SK-N-SH (cell line): ENCODE results near the gene ENPEP. TPM values are rescaled to one million over a fixed set of nuclear protein-coding genes. Genes with fewer than 3 reads are reported as not detected.

Experiments used
- CTCF ChIA-PET: fragments of 300-600, 350-600 bp; formaldehyde crosslinking; extraction: SDS; loops from one replicate; lab custom pipeline; 2021; lab: Yijun Ruan, JAX
- POLR2A ChIA-PET: fragments of 350-600 bp; sonication (Branson Sonifier 250); formaldehyde crosslinking; extraction: SDS; loops from one replicate; lab custom pipeline; 2020; ENCODE audit warnings: antibody characterized with exemption, inconsistent platforms; lab: Yijun Ruan, JAX
- DNase-seq: peaks from one replicate; pipeline ENCODE4 v3.0.0; 2012
- H2AFZ ChIP-seq: fragments of 200-600 bp; sonication (generic); 2 replicates; pipeline ENCODE4 v1.8.1; 2016; ENCODE audit warnings: antibody characterized with exemption, mild to moderate bottlenecking, low read depth
- H3F3A ChIP-seq: fragments of 200-600 bp; sonication (generic); replicated peaks from 2 replicates; pipeline ENCODE3; 2016; ENCODE audit warnings: antibody characterized with exemption, mild to moderate bottlenecking; ENCODE audit not compliant: insufficient read depth
- H3K27ac ChIP-seq, 2 experiments: fragments of 200-500 bp in 1 of 2; fragments of 200-600 bp in 1 of 2; sonication (Bioruptor generic) in 1 of 2; sonication (generic), shearing (Covaris generic) in 1 of 2; 2 replicates each; pipeline versions ENCODE4 v1.5.1 to v1.6.1; 2014 to 2016; ENCODE audit warnings: low read depth in 2 of 2, inconsistent platforms in 1 of 2, low read length in 1 of 2, mild to moderate bottlenecking in 1 of 2, mixed read lengths in 1 of 2
- H3K27me3 ChIP-seq: fragments of 200-600 bp; sonication (generic), shearing (Covaris generic); 2 replicates; pipeline ENCODE4 v1.6.1; 2016; ENCODE audit warnings: mixed run types; ENCODE audit not compliant: insufficient read depth
- H3K36me3 ChIP-seq, 2 experiments: fragments of 200-500 bp in 1 of 2; fragments of 200-600 bp in 1 of 2; sonication (Bioruptor generic) in 1 of 2; sonication (generic) in 1 of 2; replicated peaks in 1 of 2; 2 replicates each; pipeline versions ENCODE3 to v1.5.1; 2014 to 2016; ENCODE audit warnings: low read length in 1 of 2, mild to moderate bottlenecking in 1 of 2; ENCODE audit not compliant: insufficient read depth in 2 of 2, control insufficient read depth in 1 of 2
- H3K4me1 ChIP-seq, 2 experiments: fragments of 200-500 bp in 1 of 2; fragments of 200-600 bp in 1 of 2; sonication (Bioruptor generic) in 1 of 2; sonication (generic), shearing (Covaris generic) in 1 of 2; 2 replicates each; pipeline versions ENCODE4 v1.5.1 to v1.6.1; 2014 to 2016; ENCODE audit warnings: low read depth in 1 of 2, low read length in 1 of 2, mixed run types in 1 of 2; ENCODE audit not compliant: insufficient read depth in 2 of 2, control insufficient read depth in 1 of 2
- H3K4me2 ChIP-seq: fragments of 200-600 bp; sonication (generic), shearing (Covaris generic); 2 replicates; pipeline ENCODE4 v1.6.1; 2017; ENCODE audit warnings: mixed run types
- H3K4me3 ChIP-seq, 2 experiments: fragments of 200-500 bp in 1 of 2; fragments of 200-600 bp in 1 of 2; sonication (Bioruptor generic) in 1 of 2; sonication (generic), shearing (Covaris generic) in 1 of 2; 2 replicates each; pipeline versions ENCODE4 v1.5.1 to v1.8.1; 2014 to 2016; ENCODE audit warnings: low read depth in 2 of 2, inconsistent platforms in 1 of 2, low read length in 1 of 2, mild to moderate bottlenecking in 1 of 2, mixed read lengths in 1 of 2, moderate library complexity in 1 of 2
- H3K79me2 ChIP-seq: fragments of 200-600 bp; sonication (generic); 2 replicates; pipeline ENCODE4 v1.8.1; 2017; ENCODE audit warnings: mild to moderate bottlenecking; ENCODE audit not compliant: insufficient read depth
- H3K9ac ChIP-seq: fragments of 200-600 bp; sonication (generic); 2 replicates; pipeline ENCODE4 v1.6.1; 2017; ENCODE audit warnings: mixed run types
- H3K9me2 ChIP-seq: fragments of 200-600 bp; sonication (generic); 2 replicates; pipeline ENCODE4 v1.6.1; 2017; ENCODE audit warnings: mixed run types
- H3K9me3 ChIP-seq: fragments of 200-600 bp; sonication (generic); 2 replicates; pipeline ENCODE4 v1.6.1; 2017; ENCODE audit warnings: mixed run types, mild to moderate bottlenecking, moderate library complexity
- H4K20me1 ChIP-seq: fragments of 200-600 bp; sonication (generic); 2 replicates; pipeline ENCODE4 v1.6.1; 2017; ENCODE audit warnings: mild to moderate bottlenecking, mixed run types; ENCODE audit not compliant: insufficient read depth
- ELF1 ChIP-seq: IDR thresholded peaks from 2 replicates; pipeline ENCODE4 v1.4.0; 2012
- EZH2phosphoT487 ChIP-seq: fragments of 200-600 bp; sonication (generic); IDR thresholded peaks from 2 replicates; pipeline ENCODE4 v1.6.1; 2017; ENCODE audit warnings: low read depth, mixed run types, mild to moderate bottlenecking, antibody characterized with exemption, moderate library complexity, borderline replicate concordance
- FOSL2 ChIP-seq: IDR thresholded peaks from 2 replicates; pipeline ENCODE4 v1.4.0; 2012; ENCODE audit warnings: low read depth, mild to moderate bottlenecking, moderate library complexity, borderline replicate concordance
- FOXM1 ChIP-seq: IDR thresholded peaks from 2 replicates; pipeline ENCODE4 v1.4.0; 2012; ENCODE audit warnings: low read depth, mild to moderate bottlenecking
- GABPA ChIP-seq: IDR thresholded peaks from 2 replicates; pipeline ENCODE4 v1.4.0; 2012; ENCODE audit warnings: low read depth, mild to moderate bottlenecking
- IRF3 ChIP-seq: fragments of 150-350 bp; IDR thresholded peaks from 2 replicates; pipeline ENCODE4 v1.6.1; 2016; ENCODE audit warnings: mild to moderate bottlenecking, low read depth, low read length
- MXI1 ChIP-seq: IDR thresholded peaks from 2 replicates; pipeline ENCODE4 v1.6.1; 2012; ENCODE audit warnings: mild to moderate bottlenecking, low read depth, low read length, improper control_type of control experiment
- NRF1 ChIP-seq: IDR thresholded peaks from 2 replicates; pipeline ENCODE4 v1.6.1; 2012; ENCODE audit warnings: low read depth, mild to moderate bottlenecking, low read length
- PBX3 ChIP-seq: IDR thresholded peaks from 2 replicates; pipeline ENCODE4; 2012
- POLR2AphosphoS5 ChIP-seq: IDR thresholded peaks from 2 replicates; pipeline ENCODE4 v1.6.1; 2012; ENCODE audit warnings: low read depth, low read length
- RAD21 ChIP-seq: IDR thresholded peaks from 2 replicates; pipeline ENCODE4 v1.6.1; 2012; ENCODE audit warnings: mild to moderate bottlenecking, low read length
- TAF1 ChIP-seq: IDR thresholded peaks from 2 replicates; pipeline ENCODE4 v1.6.1; 2012; ENCODE audit warnings: low read depth, mild to moderate bottlenecking, low read length, moderate library complexity, borderline replicate concordance
- TCF12 ChIP-seq: IDR thresholded peaks from 2 replicates; pipeline ENCODE4 v1.4.0; 2012
- WGBS: methylation state at CpG from one replicate; pipeline ENCODE4 v1.1.6; 2017; ENCODE audit warnings: low lambda C conversion rate; 5-methylcytosine and 5-hydroxymethylcytosine counted together
- polyA plus RNA-seq, 3 experiments: library from polyadenylated mRNA; depleted of rRNA; stranded (reverse); fragments of >200 nt; gene quantifications; 2 replicates each; pipeline ENCODE4 v1.2.3, GENCODE V29; 2012
- TF ChIP-seq, protein P1 (sequence below): IDR thresholded peaks from 2 replicates; pipeline ENCODE4 v1.4.0; 2012; ENCODE audit warnings: low read depth, borderline replicate concordance
- TF ChIP-seq, protein P2 (sequence below): fragments of 150-350 bp; IDR thresholded peaks from 2 replicates; pipeline ENCODE4 v1.6.1; 2017; ENCODE audit warnings: antibody characterized with exemption, low read length, low read depth, borderline replicate concordance
- TF ChIP-seq, protein P3 (sequence below): IDR thresholded peaks from 2 replicates; pipeline ENCODE4 v1.4.0; 2012; ENCODE audit warnings: low read depth

The ENPEP gene
- polyA plus RNA-seq, 1 of the 3 experiments (the other 2 are of a cell fraction): 0.16 TPM

DNA sequence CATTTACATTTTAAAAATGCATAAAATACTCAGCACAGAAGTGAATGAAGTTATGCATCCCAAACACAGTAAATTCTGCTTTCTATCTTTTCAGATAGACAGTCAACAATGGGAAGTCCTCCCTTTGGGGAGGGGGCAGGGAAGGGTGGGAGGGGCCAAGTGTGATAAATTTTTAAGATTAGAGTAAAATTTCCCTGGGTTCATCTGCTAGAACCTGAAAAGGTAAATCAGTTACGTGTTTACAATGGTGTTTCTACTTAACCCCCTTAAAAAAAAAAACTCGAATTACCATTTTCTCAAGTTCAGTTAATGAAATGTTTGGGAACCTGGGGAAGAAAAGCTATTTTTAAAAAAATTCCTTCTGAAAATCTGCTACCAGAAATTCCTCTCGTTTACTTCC lies 137.8 kb downstream of the ENPEP start:
- H3K4me1 ChIP-seq: no peaks in the 10 kb centered on the region
- WGBS: 13% methylated on average over 3 of the region's 3 CpGs
- H3K9me2 ChIP-seq: no peaks in the 10 kb centered on the region
- H3K4me3 ChIP-seq: no peak overlapping the region
- TF ChIP-seq FOXM1 (no peak), TCF12 (no peak), GABPA (no peak), PBX3 (no peak), RAD21 (no peak), TAF1 (no peak), ELF1 (no peak), IRF3 (no peak), NRF1 (no peak), FOSL2 (no peak), POLR2AphosphoS5 (no peak), MXI1 (no peak), EZH2phosphoT487 (no peak)
- TF ChIP-seq, protein P1, sequence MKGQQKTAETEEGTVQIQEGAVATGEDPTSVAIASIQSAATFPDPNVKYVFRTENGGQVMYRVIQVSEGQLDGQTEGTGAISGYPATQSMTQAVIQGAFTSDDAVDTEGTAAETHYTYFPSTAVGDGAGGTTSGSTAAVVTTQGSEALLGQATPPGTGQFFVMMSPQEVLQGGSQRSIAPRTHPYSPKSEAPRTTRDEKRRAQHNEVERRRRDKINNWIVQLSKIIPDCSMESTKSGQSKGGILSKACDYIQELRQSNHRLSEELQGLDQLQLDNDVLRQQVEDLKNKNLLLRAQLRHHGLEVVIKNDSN: no peak
- TF ChIP-seq, protein P2, sequence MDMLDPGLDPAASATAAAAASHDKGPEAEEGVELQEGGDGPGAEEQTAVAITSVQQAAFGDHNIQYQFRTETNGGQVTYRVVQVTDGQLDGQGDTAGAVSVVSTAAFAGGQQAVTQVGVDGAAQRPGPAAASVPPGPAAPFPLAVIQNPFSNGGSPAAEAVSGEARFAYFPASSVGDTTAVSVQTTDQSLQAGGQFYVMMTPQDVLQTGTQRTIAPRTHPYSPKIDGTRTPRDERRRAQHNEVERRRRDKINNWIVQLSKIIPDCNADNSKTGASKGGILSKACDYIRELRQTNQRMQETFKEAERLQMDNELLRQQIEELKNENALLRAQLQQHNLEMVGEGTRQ: no peak
- TF ChIP-seq, protein P3, sequence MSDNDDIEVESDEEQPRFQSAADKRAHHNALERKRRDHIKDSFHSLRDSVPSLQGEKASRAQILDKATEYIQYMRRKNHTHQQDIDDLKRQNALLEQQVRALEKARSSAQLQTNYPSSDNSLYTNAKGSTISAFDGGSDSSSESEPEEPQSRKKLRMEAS: no peak
- TF ChIP-seq, all 33 proteins: peak for 0
- ChIA-PET CTCF (interaction anchor here (0.7 to 1.0 kb wide), 2 partner anchors 10 to 175 kb away, joined by 3 read pairs; partner anchors contain the start of gene PITX2), POLR2A (no interaction called here)
- Histone ChIP-seq H3F3A (no peaks in the 10 kb centered on the region), H3K27me3 (peaks cover 95% of the 10 kb centered on the region), H3K9ac (no peak overlapping the region), H3K4me2 (no peak overlapping the region), H3K9me3 (no peaks in the 10 kb centered on the region), H3K79me2 (no peaks in the 10 kb centered on the region), H3K36me3 (no peaks in the 10 kb centered on the region), H2AFZ (no peak overlapping the region), H3K27ac (no peak overlapping the region), H4K20me1 (no peaks in the 10 kb centered on the region)
- DNase-seq: no peak
